Measurements from ENCODE around the gene CACNA1I. TPM values are rescaled to one million over a fixed set of nuclear protein-coding genes. Genes with fewer than 3 reads are reported as not detected.

The CACNA1I gene
- polyA plus RNA-seq, 1 of the 3 experiments (the other 2 are of a cell fraction), result not detected

DNA sequence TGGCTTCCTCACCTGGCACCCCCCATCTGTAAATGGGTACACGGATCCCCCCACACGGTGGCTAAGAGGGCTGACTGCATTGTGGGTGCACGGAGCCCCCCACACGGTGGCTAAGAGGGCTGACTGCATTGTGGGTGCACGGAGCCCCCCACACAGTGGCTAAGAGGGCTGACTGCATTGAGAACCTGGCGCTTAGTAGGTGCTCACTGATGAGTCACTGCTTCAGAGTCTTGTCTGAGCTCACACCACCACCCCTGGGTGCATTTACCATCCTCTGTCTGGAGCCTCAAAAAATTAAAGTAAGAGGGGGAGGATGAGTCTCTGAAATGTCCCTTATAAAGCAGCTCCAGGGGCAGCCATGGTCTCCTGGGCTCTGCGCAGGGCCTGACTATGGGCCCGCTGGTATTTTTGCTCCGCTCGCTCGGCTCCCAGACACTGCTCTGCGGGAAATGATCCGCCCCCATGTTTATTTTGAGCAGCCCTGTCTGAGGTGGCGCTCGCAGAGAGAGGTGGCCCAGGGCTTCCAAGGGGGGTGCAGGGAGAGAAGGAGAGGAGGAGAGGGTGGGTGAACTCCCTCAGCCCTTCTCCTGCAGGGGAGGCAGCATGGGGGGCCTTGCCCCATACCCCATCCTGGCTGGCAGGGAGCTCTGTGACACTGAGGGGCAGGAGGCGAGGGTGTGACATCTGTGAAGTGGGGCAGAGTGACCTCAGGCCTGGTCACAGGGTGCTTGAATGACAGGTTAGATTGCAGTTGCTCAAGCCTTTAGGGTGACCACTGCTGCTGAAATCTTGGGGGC is 82.6 kb downstream of the CACNA1I start:
- 82% methylated on average over 4 of the region's 16 CpGs for WGBS (ENCODE audit: low lambda C conversion rate)
- DNase-seq, result no peak
- no peak overlapping the region for H3K4me3 ChIP-seq (ENCODE audit: low read depth in 2 of 2, low read length in 1 of 2)
- no peaks in the 10 kb centered on the region for H3F3A ChIP-seq (replicated peaks; ENCODE audit: insufficient read depth)
- no peaks in the 10 kb centered on the region for H3K9me2 ChIP-seq
- no peak overlapping the region for H3K4me2 ChIP-seq
- CTCF ChIA-PET, result interaction anchor here (1.0 to 1.5 kb wide), 3 partner anchors 33 to 372 kb away, joined by 3 to 4 read pairs (median 3); no protein-coding TSS in a partner anchor
- H2AFZ ChIP-seq (ENCODE audit: low read depth), result no peak overlapping the region
- H3K9ac ChIP-seq, result no peak overlapping the region
- H3K4me1 ChIP-seq (ENCODE audit: control insufficient read depth in 1 of 2, insufficient read depth in 2 of 2, low read depth in 1 of 2, low read length in 1 of 2), result no peaks in the 10 kb centered on the region; a peak in 1 of 4 replicates
- H3K79me2 ChIP-seq (ENCODE audit: insufficient read depth), result no peaks in the 10 kb centered on the region
- no peak overlapping the region for H3K27ac ChIP-seq (ENCODE audit: low read depth in 2 of 2, low read length in 1 of 2)
- H3K9me3 ChIP-seq, result no peaks in the 10 kb centered on the region
- no peaks in the 10 kb centered on the region for H3K36me3 ChIP-seq (replicated peaks in 1 of 2; ENCODE audit: control insufficient read depth in 1 of 2, insufficient read depth in 2 of 2, low read length in 1 of 2)
- no peaks in the 10 kb centered on the region for H4K20me1 ChIP-seq (ENCODE audit: insufficient read depth)
- no peak for TF ChIP-seq GABPA (IDR thresholded peaks at IDR 0.05; ENCODE audit: low read depth)
- no peak for TF ChIP-seq USF2 (IDR thresholded peaks at IDR 0.05; ENCODE audit: borderline replicate concordance, low read depth, low read length)
- TF ChIP-seq, protein P1, sequence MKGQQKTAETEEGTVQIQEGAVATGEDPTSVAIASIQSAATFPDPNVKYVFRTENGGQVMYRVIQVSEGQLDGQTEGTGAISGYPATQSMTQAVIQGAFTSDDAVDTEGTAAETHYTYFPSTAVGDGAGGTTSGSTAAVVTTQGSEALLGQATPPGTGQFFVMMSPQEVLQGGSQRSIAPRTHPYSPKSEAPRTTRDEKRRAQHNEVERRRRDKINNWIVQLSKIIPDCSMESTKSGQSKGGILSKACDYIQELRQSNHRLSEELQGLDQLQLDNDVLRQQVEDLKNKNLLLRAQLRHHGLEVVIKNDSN (IDR thresholded peaks at IDR 0.05; ENCODE audit: borderline replicate concordance, low read depth), result no peak
- TF ChIP-seq SMC3 (IDR thresholded peaks at IDR 0.05; ENCODE audit: low read depth, low read length), result no peak
- no peak for TF ChIP-seq MXI1 (IDR thresholded peaks at IDR 0.05; ENCODE audit: low read depth, low read length)
- TF ChIP-seq GATA2 (CRISPR knock-in tag; IDR thresholded peaks at IDR 0.05), result no peak
- TF ChIP-seq, protein P2, sequence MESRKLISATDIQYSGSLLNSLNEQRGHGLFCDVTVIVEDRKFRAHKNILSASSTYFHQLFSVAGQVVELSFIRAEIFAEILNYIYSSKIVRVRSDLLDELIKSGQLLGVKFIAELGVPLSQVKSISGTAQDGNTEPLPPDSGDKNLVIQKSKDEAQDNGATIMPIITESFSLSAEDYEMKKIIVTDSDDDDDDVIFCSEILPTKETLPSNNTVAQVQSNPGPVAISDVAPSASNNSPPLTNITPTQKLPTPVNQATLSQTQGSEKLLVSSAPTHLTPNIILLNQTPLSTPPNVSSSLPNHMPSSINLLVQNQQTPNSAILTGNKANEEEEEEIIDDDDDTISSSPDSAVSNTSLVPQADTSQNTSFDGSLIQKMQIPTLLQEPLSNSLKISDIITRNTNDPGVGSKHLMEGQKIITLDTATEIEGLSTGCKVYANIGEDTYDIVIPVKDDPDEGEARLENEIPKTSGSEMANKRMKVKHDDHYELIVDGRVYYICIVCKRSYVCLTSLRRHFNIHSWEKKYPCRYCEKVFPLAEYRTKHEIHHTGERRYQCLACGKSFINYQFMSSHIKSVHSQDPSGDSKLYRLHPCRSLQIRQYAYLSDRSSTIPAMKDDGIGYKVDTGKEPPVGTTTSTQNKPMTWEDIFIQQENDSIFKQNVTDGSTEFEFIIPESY (IDR thresholded peaks at IDR 0.05; ENCODE audit: borderline replicate concordance, low read depth), result no peak
- no peak for TF ChIP-seq FOXM1 (IDR thresholded peaks at IDR 0.05; ENCODE audit: low read depth)
- TF ChIP-seq RAD21 (IDR thresholded peaks at IDR 0.05; ENCODE audit: low read length), result no peak
- TF ChIP-seq EZH2phosphoT487 (IDR thresholded peaks at IDR 0.05; ENCODE audit: borderline replicate concordance, low read depth), result no peak
- no peak for TF ChIP-seq FOXJ3 (CRISPR knock-in tag; IDR thresholded peaks at IDR 0.05)
- no peak for TF ChIP-seq ELF1 (IDR thresholded peaks at IDR 0.05)
- TF ChIP-seq RCOR1 (IDR thresholded peaks at IDR 0.05; ENCODE audit: low read length), result no peak
- no peak for TF ChIP-seq EP300 (IDR thresholded peaks at IDR 0.05; ENCODE audit: borderline replicate concordance in 1 of 2, low read depth in 1 of 2, low read length in 1 of 2)
- no peak for TF ChIP-seq NFIC (IDR thresholded peaks at IDR 0.05; ENCODE audit: borderline replicate concordance)
- TF ChIP-seq RXRA (IDR thresholded peaks at IDR 0.05; ENCODE audit: borderline replicate concordance, low read depth), result no peak
- TF ChIP-seq, protein P3, sequence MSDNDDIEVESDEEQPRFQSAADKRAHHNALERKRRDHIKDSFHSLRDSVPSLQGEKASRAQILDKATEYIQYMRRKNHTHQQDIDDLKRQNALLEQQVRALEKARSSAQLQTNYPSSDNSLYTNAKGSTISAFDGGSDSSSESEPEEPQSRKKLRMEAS (IDR thresholded peaks at IDR 0.05; ENCODE audit: low read depth), result no peak
- TF ChIP-seq TEAD4 (IDR thresholded peaks at IDR 0.05; ENCODE audit: borderline replicate concordance, insufficient read depth), result no peak
- POLR2A ChIA-PET, result no interaction called here
- no peaks in the 10 kb centered on the region for H3K27me3 ChIP-seq (ENCODE audit: insufficient read depth)

All from SK-N-SH (cell line).